NCI-H2196 treated with DMSO at 0.1 percent for 48 hours (cell line): ENCODE data around the gene ABHD15.

Experiments used
- DNase-seq: peaks from one replicate; lab custom pipeline; 2025; ENCODE audit not compliant: unreplicated experiment; lab: John Stamatoyannopoulos, UW

Gene ABHD15

DNA sequence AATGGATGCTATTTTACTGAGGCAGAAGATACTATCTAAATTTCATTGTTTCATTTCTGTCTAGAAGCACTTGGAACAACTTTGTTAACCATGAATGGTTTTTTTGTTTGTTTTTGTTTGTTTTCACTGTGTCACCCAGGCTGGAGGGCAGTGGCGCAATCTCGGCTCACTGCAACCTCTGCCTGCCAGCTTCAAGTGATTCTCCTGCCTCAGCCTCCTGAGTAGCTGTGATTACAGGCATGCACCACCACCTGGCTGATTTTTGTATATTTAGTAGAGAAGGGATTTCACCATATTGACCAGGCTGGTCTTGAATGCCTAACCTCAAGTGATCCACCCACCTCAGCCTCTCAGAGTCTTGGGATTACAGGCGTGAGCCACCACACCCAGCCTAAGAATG, 40.5 kb downstream of the ABHD15 start:
- DNase-seq, result no peak

DNA sequence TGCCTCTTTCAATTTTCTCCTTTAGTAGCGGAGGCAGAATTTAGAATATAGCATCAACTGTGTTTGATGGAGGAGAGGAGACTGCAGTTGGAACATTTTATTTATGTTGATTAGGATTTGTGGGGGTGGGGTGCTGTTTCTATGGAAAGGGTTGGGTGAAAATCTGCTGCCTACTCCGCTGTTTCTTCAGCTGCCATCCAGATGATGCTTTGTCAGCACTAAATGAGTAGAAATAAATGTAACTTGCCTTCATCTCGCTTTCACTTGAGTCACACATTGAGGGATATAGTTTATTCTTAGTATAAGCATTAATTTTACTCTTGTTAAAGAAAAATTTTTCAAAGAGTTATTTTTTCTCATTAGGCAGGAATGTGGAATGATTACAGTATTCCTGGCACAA, 42.1 kb downstream of the ABHD15 start:
- no peak for DNase-seq

DNA sequence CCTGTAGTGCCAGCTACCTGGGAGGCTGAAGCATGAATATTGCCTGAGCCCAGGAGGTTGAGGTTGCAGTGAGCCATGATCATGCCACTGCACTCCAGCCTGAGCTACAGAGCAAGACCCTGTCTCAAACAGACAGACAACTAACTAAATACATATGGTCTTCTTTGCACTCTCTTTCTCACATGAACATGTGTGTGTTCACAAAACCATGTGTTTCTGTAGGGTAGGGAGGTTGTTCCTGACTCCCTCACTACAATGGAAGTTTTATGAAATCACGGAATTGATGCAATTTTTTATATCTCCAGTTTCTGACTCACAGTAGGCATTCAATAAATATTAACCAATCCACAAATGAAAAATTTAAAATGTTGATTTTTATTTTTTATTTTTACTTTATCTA, 48.5 kb downstream of the ABHD15 start:
- no peak for DNase-seq

DNA sequence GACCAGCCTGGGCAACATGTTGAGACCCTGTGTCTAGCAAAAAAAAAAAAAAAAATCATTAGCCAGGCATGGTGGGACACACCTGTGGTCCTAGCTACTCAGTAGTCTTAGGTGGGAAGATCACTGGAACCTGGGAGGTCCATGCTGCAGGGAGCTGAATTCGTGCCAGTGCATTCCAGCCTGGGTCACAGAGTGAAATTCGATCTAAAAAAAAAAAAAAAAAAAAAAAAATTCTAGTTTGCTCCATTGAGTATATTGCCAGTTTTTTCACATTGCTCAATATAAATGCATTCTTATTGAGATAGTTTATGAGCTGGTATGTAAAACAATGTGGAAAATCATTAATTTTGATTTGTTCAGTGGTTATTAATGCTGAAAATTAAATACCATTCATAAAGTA, 52.0 kb downstream of the ABHD15 start:
- no peak for DNase-seq

DNA sequence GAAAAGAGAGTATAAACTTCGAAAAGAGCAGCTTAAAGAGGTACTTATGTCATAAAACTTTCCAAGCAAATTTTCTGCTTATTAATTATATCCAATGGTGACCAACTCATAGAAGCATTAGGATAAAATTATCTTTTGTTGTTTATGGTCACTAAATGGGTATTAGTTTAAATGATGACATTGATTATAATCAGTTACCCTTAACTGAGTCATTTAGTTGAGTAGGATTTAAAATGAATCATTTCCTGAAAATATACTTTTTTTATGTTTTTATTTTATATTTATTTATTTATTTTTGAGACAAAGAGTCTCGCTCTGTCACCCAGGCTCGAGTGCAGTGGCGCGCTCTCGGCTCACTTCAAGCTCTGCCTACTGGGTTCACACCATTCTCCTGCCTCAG, 55.9 kb downstream of the ABHD15 start:
- DNase-seq, result no peak
